Osteoblast (primary cell): Measurements from ENCODE around the gene FA2H. TPM values are rescaled to one million over a fixed set of nuclear protein-coding genes. Genes with fewer than 3 reads are reported as not detected.

ENCODE experiments used
- DNase-seq: peaks from one replicate; pipeline ENCODE4 v3.0.0; 2011; ENCODE audit warnings: low spot score, mixed read lengths; ENCODE audit not compliant: insufficient read length; ENCODE audit errors: missing footprints
- H2AFZ ChIP-seq: 2 replicates; pipeline ENCODE4 v1.6.0; 2011; ENCODE audit warnings: mild to moderate bottlenecking, low read length
- H3K27ac ChIP-seq: 2 replicates; pipeline ENCODE4 v1.5.1; 2011; ENCODE audit warnings: mild to moderate bottlenecking, low read depth, low read length, moderate library complexity
- H3K27me3 ChIP-seq: 2 replicates; pipeline ENCODE4 v1.6.0; 2012; ENCODE audit warnings: mild to moderate bottlenecking, control low read depth, inconsistent platforms, low read length, moderate library complexity; ENCODE audit not compliant: insufficient read depth
- H3K36me3 ChIP-seq: 2 replicates; pipeline ENCODE4 v1.5.1; 2011; ENCODE audit warnings: mild to moderate bottlenecking, low read length, control low read depth, moderate library complexity; ENCODE audit not compliant: insufficient read depth
- H3K4me1 ChIP-seq: 2 replicates; pipeline ENCODE4 v1.5.1; 2011; ENCODE audit warnings: mild to moderate bottlenecking, low read length, control low read depth, moderate library complexity; ENCODE audit not compliant: insufficient read depth
- H3K4me2 ChIP-seq: 2 replicates; pipeline ENCODE4 v1.6.0; 2011; ENCODE audit warnings: mild to moderate bottlenecking, low read length; ENCODE audit not compliant: insufficient read depth
- H3K4me3 ChIP-seq: fragments of 200-600 bp; sonication (generic); 3 replicates; pipeline ENCODE4 v1.5.1; 2012; ENCODE audit warnings: mild to moderate bottlenecking, low read length, inconsistent platforms; ENCODE audit not compliant: insufficient read depth
- H3K79me2 ChIP-seq: 2 replicates; pipeline ENCODE4 v1.6.0; 2012; ENCODE audit warnings: mild to moderate bottlenecking, low read length, control low read depth, inconsistent platforms; ENCODE audit not compliant: insufficient read depth
- H3K9me3 ChIP-seq: 2 replicates; pipeline ENCODE4 v1.5.1; 2011; ENCODE audit warnings: low read depth, low read length, control low read depth
- H4K20me1 ChIP-seq: 2 replicates; pipeline ENCODE4 v1.6.0; 2012; ENCODE audit warnings: mild to moderate bottlenecking, low read length, control low read depth; ENCODE audit not compliant: insufficient read depth
- CTCF ChIP-seq: IDR thresholded peaks from 2 replicates; pipeline ENCODE4 v1.5.1; 2011; ENCODE audit warnings: mild to moderate bottlenecking, low read depth, low read length, moderate library complexity; ENCODE audit errors: extremely low read depth
- total RNA-seq: library from RNA; depleted of rRNA; stranded (reverse); fragments of >200 nt; gene quantifications from 2 replicates; pipeline ENCODE4 v1.2.3, GENCODE V29; 2012

The FA2H gene
- total RNA-seq, 1 donor: not detected

GRCh38 chr16:74743668-74744299, 30.8 kb downstream of the FA2H start:
- Histone ChIP-seq H3K79me2 (no peaks in the 10 kb centered on the region), H3K27me3 (peaks cover 6% of the 10 kb centered on the region), H3K4me2 (peak overlapping the region; percentile 59), H2AFZ (peak overlapping the region; percentile 76), H3K36me3 (no peaks in the 10 kb centered on the region), H3K4me3 (peak overlapping the region; percentile 30), H4K20me1 (no peaks in the 10 kb centered on the region), H3K4me1 (peaks cover 28% of the 10 kb centered on the region), H3K27ac (no peak overlapping the region), H3K9me3 (no peaks in the 10 kb centered on the region)
- peak; percentile 97 for DNase-seq
- TF ChIP-seq CTCF: no peak

GRCh38 chr16:74743045-74743667, 31.5 kb downstream of the FA2H start:
- Histone ChIP-seq H3K9me3 (no peaks in the 10 kb centered on the region), H4K20me1 (no peaks in the 10 kb centered on the region), H3K27me3 (peaks cover 6% of the 10 kb centered on the region), H3K4me1 (peaks cover 28% of the 10 kb centered on the region), H2AFZ (peak overlapping the region; percentile 52), H3K36me3 (no peaks in the 10 kb centered on the region), H3K27ac (no peak overlapping the region), H3K4me2 (peak overlapping the region; percentile 59), H3K79me2 (no peaks in the 10 kb centered on the region), H3K4me3 (peak overlapping the region; percentile 30)
- DNase-seq: peak; percentile 72
- TF ChIP-seq CTCF: no peak

GRCh38 chr16:74742051-74742481, 32.6 kb downstream of the FA2H start:
- Histone ChIP-seq H3K79me2 (no peaks in the 10 kb centered on the region), H3K27me3 (no peaks in the 10 kb centered on the region), H3K4me1 (peaks cover 28% of the 10 kb centered on the region), H3K36me3 (no peaks in the 10 kb centered on the region), H4K20me1 (no peaks in the 10 kb centered on the region), H3K4me2 (no peak overlapping the region), H3K9me3 (no peaks in the 10 kb centered on the region), H3K27ac (no peak overlapping the region), H2AFZ (peak overlapping the region; percentile 11), H3K4me3 (no peak overlapping the region)
- DNase-seq: no peak
- no peak for TF ChIP-seq CTCF

GRCh38 chr16:74740795-74741304, 33.8 kb downstream of the FA2H start:
- H3K4me2 ChIP-seq: peak overlapping the region; percentile 77

More at GRCh38 chr16:74740795-74741304, 33.8 kb downstream of the FA2H start:
- H3K9me3 ChIP-seq: no peaks in the 10 kb centered on the region
- no peak overlapping the region for H3K27ac ChIP-seq
- DNase-seq: peak; percentile 96
- H3K4me3 ChIP-seq: peak overlapping the region; percentile 48
- H4K20me1 ChIP-seq: no peaks in the 10 kb centered on the region
- H3K36me3 ChIP-seq: no peaks in the 10 kb centered on the region
- no peaks in the 10 kb centered on the region for H3K27me3 ChIP-seq
- H2AFZ ChIP-seq: peak overlapping the region; percentile 69
- no peaks in the 10 kb centered on the region for H3K79me2 ChIP-seq
- H3K4me1 ChIP-seq: peaks cover 28% of the 10 kb centered on the region
- TF ChIP-seq CTCF: no peak
